NCI-H2171 treated with DMSO at 0.1 percent for 48 hours (cell line): ENCODE results near the gene THADA.
"Not testable (repeated sequence)": the region's sequence is repeated elsewhere in the genome, so short reads cannot be mapped to it uniquely, and the experiment has no call there.

Source experiments
- DNase-seq: peaks from one replicate; lab custom pipeline; 2025; lab: John Stamatoyannopoulos, UW

Gene THADA

DNA sequence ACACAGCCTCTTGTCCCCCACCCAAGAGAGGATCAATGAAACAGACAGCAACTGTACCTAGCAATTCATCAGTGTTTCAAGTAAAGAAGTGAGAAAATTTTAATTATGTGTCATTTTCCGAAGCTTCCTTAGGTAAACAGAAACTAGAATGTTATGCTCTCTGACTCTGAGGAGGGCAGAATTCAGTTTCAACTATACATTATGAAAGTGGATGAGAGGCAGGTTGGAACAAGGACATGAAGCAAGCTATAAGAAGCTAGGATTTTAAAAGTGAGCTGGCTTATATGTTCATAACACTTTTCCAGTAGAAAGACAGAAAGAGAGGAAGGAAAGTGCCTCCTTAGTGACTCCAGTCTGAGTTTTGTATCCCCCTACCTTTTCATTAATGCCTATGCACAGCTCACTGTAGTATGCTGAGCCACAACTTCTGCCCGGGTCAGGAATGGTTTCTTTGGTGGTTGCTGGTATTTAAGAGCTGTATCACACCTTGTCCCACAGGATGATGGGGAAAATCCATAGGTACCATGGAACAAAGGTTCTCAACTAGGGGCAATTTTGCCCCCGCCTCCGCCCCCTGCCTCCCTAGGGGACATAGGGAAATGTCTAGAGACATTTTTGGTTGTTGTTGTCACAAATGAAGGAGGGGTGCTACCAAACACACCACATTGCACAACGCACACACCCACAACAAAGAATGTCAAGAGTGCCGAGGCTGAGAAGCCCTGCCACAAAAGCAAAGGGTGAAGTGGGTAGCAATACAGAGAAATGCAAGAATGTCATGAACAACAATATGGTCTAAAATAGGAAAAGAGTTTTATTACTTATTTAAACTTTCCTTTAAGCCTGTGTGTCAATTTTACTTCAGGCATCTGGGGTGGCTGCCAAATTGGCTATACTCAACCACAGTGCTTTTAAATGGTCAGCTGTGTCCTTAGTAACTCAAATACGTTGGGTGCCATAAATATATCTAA, 208.5 kb downstream of the THADA start:
- DNase-seq = no peak

DNA sequence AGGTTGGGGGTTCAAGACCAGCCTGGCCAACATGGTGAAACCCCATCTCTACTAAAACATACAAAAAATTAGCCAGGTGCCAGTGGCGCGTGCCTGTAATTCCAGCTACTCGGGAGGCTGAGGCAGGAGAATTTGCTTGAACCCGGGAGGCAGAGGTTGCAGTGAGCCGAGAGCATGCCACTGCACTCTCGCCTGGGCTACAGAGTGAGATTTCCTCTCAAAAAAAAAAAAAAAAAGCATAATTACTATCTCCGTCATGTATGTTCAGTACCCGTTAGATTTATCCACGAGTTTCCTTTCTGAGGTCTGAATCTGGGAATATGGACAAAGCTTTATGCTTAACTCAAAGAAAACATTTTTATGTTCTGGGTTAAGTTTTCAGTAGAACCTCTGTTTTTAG, 209.2 kb downstream of the THADA start:
- DNase-seq = not testable (repeated sequence)

GRCh38 chr2:43384143-43384542, 211.7 kb downstream of the THADA start:
- DNase-seq = no peak

- DNase-seq = no peak
These were observed 212.3 kb downstream of the THADA start for GRCh38 chr2:43383533-43383932.

GRCh38 chr2:43379494-43379893, 216.3 kb downstream of the THADA start:
- no peak for DNase-seq

- no peak for DNase-seq
These were observed 218.5 kb downstream of the THADA start for GRCh38 chr2:43377327-43377726.

- no peak for DNase-seq
These were observed 219.2 kb downstream of the THADA start for GRCh38 chr2:43376523-43377198.

- no peak for DNase-seq
These were observed 219.9 kb downstream of the THADA start for GRCh38 chr2:43375746-43376522.

- DNase-seq = no peak
These were observed 223.3 kb downstream of the THADA start for GRCh38 chr2:43372416-43373081.

DNA sequence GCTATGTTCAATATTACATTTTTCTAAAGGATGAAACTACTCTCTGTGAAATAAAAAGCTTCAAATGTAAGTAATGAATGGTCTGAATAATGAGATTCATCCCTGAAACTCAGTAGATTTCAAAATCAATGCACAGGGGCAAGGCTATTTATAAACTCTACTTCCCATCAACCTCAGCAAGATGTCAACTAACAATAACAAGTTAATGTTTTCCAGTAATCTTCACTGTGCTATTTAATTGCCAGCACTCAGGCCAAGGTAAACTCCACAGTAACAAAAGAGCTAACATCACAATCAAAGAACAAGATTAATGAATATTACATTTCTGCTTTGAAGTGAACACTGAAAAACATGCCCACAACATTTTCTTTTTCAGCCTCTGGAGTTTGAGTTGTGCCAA, 225.1 kb downstream of the THADA start:
- DNase-seq = no peak

- no peak for DNase-seq
These were observed 225.7 kb downstream of the THADA start for GRCh38 chr2:43370146-43370545.

DNA sequence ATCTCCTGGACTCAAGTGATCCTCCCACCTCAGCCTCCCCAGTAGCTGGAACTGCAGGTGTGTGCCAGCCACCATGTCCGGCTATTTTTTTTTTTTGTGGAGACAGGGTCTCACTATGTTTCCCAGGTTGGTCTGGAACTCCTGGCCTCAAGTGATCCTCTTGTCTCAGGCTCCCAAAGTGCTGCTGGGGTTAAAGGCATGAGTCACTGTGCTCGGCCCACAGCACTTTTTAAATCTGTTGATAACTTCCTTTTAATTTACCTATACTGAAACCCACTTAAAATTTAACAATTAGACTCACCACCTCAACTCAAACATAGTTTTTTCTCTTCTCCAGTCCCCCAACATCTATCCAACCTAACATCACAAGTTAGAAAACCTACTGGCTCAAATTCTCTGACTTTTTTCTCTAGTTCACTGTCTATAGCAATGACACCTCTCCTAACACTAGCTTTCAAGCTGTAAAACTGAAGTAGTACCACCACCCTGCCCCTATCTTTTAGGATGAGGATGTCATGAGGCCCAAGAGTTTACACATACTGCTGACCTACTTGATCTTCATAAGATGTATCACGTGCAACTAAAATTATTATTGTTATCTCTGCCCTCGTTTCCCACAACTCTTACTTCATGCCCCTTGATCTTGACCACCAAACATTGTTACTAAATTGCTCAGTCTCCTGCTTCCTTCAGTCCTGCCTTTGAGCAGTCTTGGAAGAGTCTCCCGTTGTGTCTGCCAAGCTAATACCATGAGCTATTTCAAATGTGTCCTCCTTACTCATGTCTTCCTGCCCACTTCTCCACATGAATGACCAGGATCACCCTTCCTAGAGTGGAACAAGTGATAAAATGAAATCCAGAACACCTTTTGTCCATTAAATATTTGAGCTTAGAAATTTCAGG, 227.1 kb downstream of the THADA start:
- no peak for DNase-seq

GRCh38 chr2:43367012-43367782, 228.6 kb downstream of the THADA start:
- no peak for DNase-seq

DNA sequence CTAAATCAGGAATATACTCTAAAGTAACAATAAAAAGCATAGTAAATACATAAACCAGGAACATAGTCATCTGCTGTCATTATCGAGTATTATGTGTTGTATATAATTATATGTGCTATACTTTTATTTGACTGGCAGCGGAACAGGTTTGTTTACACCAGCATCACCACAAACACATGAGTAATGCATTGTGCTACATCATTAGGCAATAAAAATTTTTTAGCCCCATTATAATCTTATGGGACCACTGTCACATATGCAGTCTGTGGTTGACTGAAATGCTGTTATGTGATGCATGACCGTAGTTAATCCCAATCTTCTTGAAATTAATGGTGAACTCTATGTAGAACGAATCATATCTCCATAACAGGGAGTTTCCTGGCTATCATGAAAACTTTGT, 232.7 kb downstream of the THADA start:
- no peak for DNase-seq

DNA sequence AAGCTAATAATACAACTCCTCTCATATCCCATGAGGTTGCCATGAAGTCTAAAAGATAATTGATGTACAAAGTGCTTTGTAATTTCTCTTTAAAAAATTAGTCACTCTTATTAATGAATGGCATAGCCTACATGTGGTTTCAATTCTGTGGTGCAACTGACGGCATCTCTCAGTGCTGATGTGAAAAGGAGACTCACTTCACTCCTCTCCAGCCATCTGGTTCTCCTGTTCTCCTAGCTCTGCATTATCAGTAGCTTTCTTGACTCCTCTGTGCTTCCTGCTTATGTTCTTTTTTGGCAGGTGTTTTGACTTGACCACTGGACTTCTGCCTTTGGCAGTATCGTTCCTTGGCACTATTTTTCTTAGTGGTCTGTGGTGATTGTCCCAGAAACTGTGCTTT, 234.6 kb downstream of the THADA start:
- DNase-seq = no peak

- no peak for DNase-seq
These were observed 235.7 kb downstream of the THADA start for GRCh38 chr2:43360137-43360536.

GRCh38 chr2:43358410-43359201, 237.2 kb downstream of the THADA start:
- DNase-seq = peak; percentile 78

DNA sequence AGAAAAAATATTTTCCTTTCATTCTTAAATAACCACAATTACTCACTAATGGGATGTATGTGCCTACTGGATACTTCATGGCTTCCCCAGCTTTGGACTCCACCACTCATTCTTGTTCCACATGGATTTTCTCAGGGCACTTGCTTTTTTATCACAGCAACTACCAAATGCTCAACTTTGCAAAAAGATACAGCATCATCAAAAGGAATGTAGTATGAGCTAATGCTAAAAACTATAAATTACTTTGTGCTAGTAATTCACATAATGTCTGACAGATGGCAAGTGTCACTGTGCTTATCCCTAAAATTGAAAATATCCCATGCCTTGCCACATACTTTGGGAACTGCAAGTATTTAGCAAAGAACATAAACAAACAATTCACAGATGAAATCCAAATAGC, 239.1 kb downstream of the THADA start:
- DNase-seq = no peak

DNA sequence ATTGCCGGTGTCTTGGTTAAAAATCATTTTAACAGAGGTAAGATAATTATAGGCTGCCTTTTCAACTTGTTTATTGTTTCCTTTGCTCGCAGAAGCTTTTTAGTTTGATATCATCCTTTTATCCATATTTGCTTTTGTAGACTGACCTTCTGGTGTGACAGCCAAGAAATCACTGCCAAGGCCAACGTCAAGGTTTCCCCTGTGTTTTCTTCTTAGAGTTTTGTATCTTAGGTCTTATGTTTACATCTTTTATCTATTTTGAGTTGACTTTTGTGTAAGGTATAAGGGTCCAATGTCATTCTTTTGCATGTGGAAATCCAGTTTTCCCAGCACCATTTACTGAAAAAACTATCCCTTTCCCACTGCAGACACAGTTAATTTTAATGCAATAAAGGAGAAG, 240.4 kb downstream of the THADA start:
- DNase-seq = no peak
